Peyer's patch (tissue), 4 donors: ENCODE measurements around the gene CR1L.
"Not testable (repeated sequence)": the region's sequence is repeated elsewhere in the genome, so short reads cannot be mapped to it uniquely, and the experiment has no call there.

ENCODE experiments used
- CTCF ChIP-seq, 6 experiments: fragments of 450-650 bp in 4 of 6; fragments of 200-600 bp in 2 of 6; sonication (generic) in 1 of 6; IDR thresholded peaks; one replicate each; pipeline ENCODE4 v1.5.1; 2017 to 2019; ENCODE audit warnings: antibody characterized with exemption in 6 of 6, mild to moderate bottlenecking in 3 of 6, moderate library complexity in 1 of 6
- POLR2A ChIP-seq, 2 donors: fragments of 450-650 bp; IDR thresholded peaks; one replicate each; pipeline ENCODE4 v1.5.1; 2017; ENCODE audit warnings: antibody characterized with exemption in 2 of 2, mild to moderate bottlenecking in 2 of 2, moderate library complexity in 2 of 2

- TF ChIP-seq CTCF, POLR2A (IDR thresholded peaks at IDR 0.05): not testable (repeated sequence)
Observed at GRCh38 chr1:207639362-207639761, 5.6 kb upstream of the CR1L start.
